ENCODE data around the gene FMNL2.

DNA sequence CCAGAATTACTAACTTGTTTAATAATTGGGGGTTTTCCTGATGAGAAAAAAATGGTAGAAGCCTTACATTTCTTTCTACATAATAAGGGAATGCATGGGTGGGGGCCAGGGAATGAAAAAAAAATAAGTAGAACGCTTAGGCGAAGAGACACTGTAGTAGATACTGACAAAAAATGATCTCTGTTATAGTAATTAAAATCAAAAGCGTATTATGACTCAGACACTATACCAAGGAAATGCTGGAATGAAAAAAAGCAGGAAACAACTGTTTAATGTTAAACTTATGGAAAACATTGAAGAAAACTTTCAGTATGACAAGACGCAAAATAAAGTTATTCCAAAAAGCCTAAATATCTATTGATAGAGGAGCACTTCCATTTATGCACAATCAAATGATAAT is 339.4 kb downstream of the FMNL2 start:
- TF ChIP-seq GLIS3 (CRISPR knock-in tag; IDR thresholded peaks at IDR 0.05) (no peak), TCF4 (CRISPR knock-in tag; IDR thresholded peaks at IDR 0.05; ENCODE audit: borderline replicate concordance) (no peak), TOX (CRISPR knock-in tag; IDR thresholded peaks at IDR 0.05; ENCODE audit: borderline replicate concordance) (no peak)
- TF ChIP-seq, protein P1, sequence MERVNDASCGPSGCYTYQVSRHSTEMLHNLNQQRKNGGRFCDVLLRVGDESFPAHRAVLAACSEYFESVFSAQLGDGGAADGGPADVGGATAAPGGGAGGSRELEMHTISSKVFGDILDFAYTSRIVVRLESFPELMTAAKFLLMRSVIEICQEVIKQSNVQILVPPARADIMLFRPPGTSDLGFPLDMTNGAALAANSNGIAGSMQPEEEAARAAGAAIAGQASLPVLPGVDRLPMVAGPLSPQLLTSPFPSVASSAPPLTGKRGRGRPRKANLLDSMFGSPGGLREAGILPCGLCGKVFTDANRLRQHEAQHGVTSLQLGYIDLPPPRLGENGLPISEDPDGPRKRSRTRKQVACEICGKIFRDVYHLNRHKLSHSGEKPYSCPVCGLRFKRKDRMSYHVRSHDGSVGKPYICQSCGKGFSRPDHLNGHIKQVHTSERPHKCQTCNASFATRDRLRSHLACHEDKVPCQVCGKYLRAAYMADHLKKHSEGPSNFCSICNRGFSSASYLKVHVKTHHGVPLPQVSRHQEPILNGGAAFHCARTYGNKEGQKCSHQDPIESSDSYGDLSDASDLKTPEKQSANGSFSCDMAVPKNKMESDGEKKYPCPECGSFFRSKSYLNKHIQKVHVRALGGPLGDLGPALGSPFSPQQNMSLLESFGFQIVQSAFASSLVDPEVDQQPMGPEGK (CRISPR knock-in tag; IDR thresholded peaks at IDR 0.05; ENCODE audit: borderline replicate concordance): no peak
- TF ChIP-seq, protein P2, sequence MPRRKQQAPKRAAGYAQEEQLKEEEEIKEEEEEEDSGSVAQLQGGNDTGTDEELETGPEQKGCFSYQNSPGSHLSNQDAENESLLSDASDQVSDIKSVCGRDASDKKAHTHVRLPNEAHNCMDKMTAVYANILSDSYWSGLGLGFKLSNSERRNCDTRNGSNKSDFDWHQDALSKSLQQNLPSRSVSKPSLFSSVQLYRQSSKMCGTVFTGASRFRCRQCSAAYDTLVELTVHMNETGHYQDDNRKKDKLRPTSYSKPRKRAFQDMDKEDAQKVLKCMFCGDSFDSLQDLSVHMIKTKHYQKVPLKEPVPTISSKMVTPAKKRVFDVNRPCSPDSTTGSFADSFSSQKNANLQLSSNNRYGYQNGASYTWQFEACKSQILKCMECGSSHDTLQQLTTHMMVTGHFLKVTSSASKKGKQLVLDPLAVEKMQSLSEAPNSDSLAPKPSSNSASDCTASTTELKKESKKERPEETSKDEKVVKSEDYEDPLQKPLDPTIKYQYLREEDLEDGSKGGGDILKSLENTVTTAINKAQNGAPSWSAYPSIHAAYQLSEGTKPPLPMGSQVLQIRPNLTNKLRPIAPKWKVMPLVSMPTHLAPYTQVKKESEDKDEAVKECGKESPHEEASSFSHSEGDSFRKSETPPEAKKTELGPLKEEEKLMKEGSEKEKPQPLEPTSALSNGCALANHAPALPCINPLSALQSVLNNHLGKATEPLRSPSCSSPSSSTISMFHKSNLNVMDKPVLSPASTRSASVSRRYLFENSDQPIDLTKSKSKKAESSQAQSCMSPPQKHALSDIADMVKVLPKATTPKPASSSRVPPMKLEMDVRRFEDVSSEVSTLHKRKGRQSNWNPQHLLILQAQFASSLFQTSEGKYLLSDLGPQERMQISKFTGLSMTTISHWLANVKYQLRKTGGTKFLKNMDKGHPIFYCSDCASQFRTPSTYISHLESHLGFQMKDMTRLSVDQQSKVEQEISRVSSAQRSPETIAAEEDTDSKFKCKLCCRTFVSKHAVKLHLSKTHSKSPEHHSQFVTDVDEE (CRISPR knock-in tag; IDR thresholded peaks at IDR 0.05): no peak
